D721Med (cell line): ENCODE measurements around the gene RYR2.

ENCODE experiments used
- DNase-seq: peaks from one replicate; pipeline ENCODE4 v3.0.0; 2011; ENCODE audit warnings: low spot score; ENCODE audit not compliant: insufficient read length
- FAIRE-seq: peaks from 2 replicates; lab custom pipeline; 2011; peaks lifted over from hg19 to GRCh38; lab: Jason Lieb, UNC
- CTCF ChIP-seq: IDR thresholded peaks from 2 replicates; pipeline ENCODE4 v1.5.1; 2012; ENCODE audit warnings: mild to moderate bottlenecking, control low read depth; ENCODE audit not compliant: insufficient read depth; ENCODE audit errors: missing control alignments

Gene RYR2

GRCh38 chr1:237763751-237764150 is 721.8 kb downstream of the RYR2 start:
- peak; percentile 88 for FAIRE-seq
- TF ChIP-seq CTCF: no peak
- DNase-seq: no peak

DNA sequence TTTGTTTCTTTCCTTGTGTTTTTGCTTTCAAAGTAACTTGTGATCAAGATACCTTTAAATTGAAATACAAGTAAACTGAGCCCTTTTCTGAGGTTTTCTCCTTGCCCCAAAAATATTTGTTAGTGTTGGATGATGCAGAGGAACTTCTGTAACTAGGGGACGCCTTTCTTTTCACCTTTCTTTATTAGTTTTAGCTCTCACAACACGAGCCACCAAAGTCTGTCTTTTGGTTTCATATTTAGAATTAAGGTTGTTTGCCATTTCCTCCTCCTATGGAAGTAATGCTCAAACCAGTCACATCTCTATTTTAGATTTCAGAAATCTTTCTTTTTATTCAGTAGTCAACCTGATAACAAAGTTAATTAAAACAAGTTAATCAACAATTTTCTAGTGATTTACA is 727.9 kb downstream of the RYR2 start:
- TF ChIP-seq CTCF: no peak
- no peak for DNase-seq
- FAIRE-seq: no peak

- FAIRE-seq (peak; percentile 35), DNase-seq (no peak)
- TF ChIP-seq CTCF: no peak
These were observed 730.0 kb downstream of the RYR2 start for GRCh38 chr1:237772009-237772408.

GRCh38 chr1:237774246-237774645 is 732.3 kb downstream of the RYR2 start:
- no peak for TF ChIP-seq CTCF
- FAIRE-seq (no peak), DNase-seq (no peak)

DNA sequence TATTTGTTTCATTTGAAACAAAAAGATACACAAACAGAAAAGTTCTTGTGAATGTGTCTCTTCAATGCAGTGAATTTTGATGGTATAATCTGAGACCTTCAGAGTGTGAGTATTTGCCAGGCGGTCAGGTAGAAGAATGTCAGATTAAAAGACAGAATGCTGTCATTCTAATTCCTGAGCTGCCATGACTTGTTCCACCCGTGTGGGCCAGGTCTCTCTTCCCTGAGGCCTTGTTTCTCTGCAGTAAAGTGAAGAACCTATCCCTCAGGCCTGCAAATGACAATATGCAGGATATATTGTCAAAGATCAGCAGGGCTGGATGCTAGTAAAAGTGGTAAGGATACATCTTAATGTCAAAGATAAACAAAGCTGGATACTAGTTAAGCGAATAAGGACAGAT is 737.4 kb downstream of the RYR2 start:
- FAIRE-seq: no peak
- no peak for TF ChIP-seq CTCF
- no peak for DNase-seq

DNA sequence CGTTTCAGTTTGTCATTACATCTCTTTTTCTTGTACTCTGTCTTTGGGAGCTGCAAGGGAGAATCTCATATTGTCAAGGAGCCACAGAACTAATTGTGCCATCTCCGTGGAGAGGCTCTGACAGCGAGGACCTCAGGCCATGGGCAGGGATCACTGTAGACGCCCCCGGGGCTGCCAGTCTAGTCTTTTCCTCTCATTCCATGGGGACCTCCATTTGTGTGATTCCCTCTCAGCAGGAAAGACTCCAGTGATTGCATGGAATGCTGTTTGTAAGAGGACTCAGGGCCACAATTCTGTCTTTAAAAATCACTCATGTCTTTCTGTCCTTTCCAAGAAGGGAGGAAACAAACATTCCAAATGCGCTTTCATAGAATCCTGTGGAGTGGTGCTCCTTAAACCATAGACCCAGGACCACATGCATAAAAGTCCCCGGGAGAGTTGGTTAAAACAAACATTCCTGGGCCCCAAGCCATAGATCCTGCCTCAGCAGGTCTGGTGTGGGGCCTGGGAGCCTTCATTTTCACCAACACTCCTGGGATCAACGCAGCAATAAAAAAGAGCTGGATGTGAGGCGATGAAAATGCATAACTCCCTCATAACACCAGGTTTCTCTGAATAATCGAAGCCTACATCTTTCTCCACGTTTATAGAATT is 744.2 kb downstream of the RYR2 start:
- no peak for DNase-seq

More for the DNA sequence above, 744.2 kb downstream of the RYR2 start:
- no peak for TF ChIP-seq CTCF
- no peak for FAIRE-seq
